K562 (cell line): ENCODE data around the gene TCAP. TPM values are rescaled to one million over a fixed set of nuclear protein-coding genes. Genes with fewer than 3 reads are reported as not detected.

Source experiments
- ATAC-seq: fragments of 200-7000 bp; cut with Tn5 transposase; 3 replicates; pipeline ENCODE4 v1.9.1; 2020; ENCODE audit warnings: moderate library complexity
- BruUV-seq: library from RNA; stranded (reverse); fragments of 400-500 nt; replicated peaks from 2 replicates; lab custom pipeline; 2021; lab: Mats Ljungman, UMichigan
- CTCF ChIA-PET: fragments of 300-600 bp; formaldehyde crosslinking; extraction: SDS; loops from one replicate; lab custom pipeline; 2021; ENCODE audit warnings: low intra/inter-chr PET ratio; lab: Yijun Ruan, JAX
- POLR2A ChIA-PET: fragments of 300-600, 350-650 bp; sonication (Branson Sonifier 250); formaldehyde crosslinking; extraction: SDS; loops from one replicate; lab custom pipeline; 2021; ENCODE audit warnings: antibody characterized with exemption, inconsistent platforms; lab: Yijun Ruan, JAX
- DNase-seq, 4 experiments: peaks; one replicate each; pipeline versions ENCODE4 v3.0.0 to v3.0.0-alpha.2; 2011 to 2018; ENCODE audit warnings: low spot score in 3 of 4, mixed read lengths in 3 of 4; ENCODE audit errors: extremely low read depth in 1 of 4
- FAIRE-seq: peaks from 2 replicates; lab custom pipeline; 2011; peaks lifted over from hg19 to GRCh38; lab: Jason Lieb, UNC
- H2AFZ ChIP-seq: 2 replicates; pipeline ENCODE4 v1.6.0; 2011; ENCODE audit warnings: low read depth, low read length, control low read depth, inconsistent platforms
- H3K27ac ChIP-seq: fragments of 200-600 bp; 3 replicates; pipeline ENCODE4 v1.8.0; 2011; ENCODE audit warnings: low read depth, mild to moderate bottlenecking, control low read depth, inconsistent platforms, low read length, moderate library complexity, mixed read lengths; ENCODE audit errors: extremely low read depth
- H3K27me3 ChIP-seq, 2 experiments: fragments of 300-600 bp in 1 of 2; 2 replicates in 1 of 2; 3 replicates in 1 of 2; pipeline versions ENCODE4 v1.6.0 to v1.8.0; 2011; ENCODE audit warnings: inconsistent platforms in 2 of 2, low read length in 2 of 2, mild to moderate bottlenecking in 1 of 2, mixed read lengths in 1 of 2, moderate library complexity in 1 of 2; ENCODE audit not compliant: control insufficient read depth in 2 of 2, insufficient read depth in 2 of 2
- H3K36me3 ChIP-seq: fragments of 300-600 bp; 3 replicates; pipeline ENCODE4 v1.8.0; 2011; ENCODE audit warnings: mild to moderate bottlenecking, low read length, inconsistent platforms; ENCODE audit not compliant: control insufficient read depth, insufficient read depth
- H3K4me1 ChIP-seq, 2 experiments: fragments of 200-600 bp in 1 of 2; replicated peaks in 1 of 2; 2 replicates in 1 of 2; 3 replicates in 1 of 2; pipeline versions ENCODE4 v1.5.1 to v1.8.0; 2011; ENCODE audit warnings: inconsistent platforms in 2 of 2, low read length in 2 of 2, mild to moderate bottlenecking in 1 of 2, mixed read lengths in 1 of 2, moderate library complexity in 1 of 2; ENCODE audit not compliant: control insufficient read depth in 2 of 2, insufficient read depth in 2 of 2
- H3K4me2 ChIP-seq: 2 replicates; pipeline ENCODE4 v1.6.1; 2011; ENCODE audit warnings: low read length, control low read depth, inconsistent platforms, mixed read lengths; ENCODE audit not compliant: insufficient read depth
- H3K4me3 ChIP-seq: fragments of 200-600 bp; sonication (generic), shearing (Covaris generic); 2 replicates; pipeline ENCODE4 v1.5.1; 2016; ENCODE audit warnings: control low read depth, inconsistent platforms
- H3K79me2 ChIP-seq: fragments of 200-600 bp; 3 replicates; pipeline ENCODE4 v1.8.0; 2011; ENCODE audit warnings: low read length, inconsistent platforms; ENCODE audit not compliant: control insufficient read depth, insufficient read depth
- H3K9ac ChIP-seq, 2 experiments: 2 replicates each; pipeline versions ENCODE4 v1.6.0 to v1.6.1; 2011; ENCODE audit warnings: low read depth in 2 of 2, low read length in 2 of 2, control low read depth in 1 of 2, inconsistent platforms in 1 of 2, mild to moderate bottlenecking in 1 of 2, mixed read lengths in 1 of 2; ENCODE audit not compliant: insufficient read depth in 1 of 2
- H3K9me1 ChIP-seq: one replicate; pipeline ENCODE4 v1.6.0; 2011; ENCODE audit warnings: inconsistent platforms, mild to moderate bottlenecking, low read length, moderate library complexity; ENCODE audit not compliant: control insufficient read depth, insufficient read depth
- H3K9me3 ChIP-seq: replicated peaks from 2 replicates; pipeline ENCODE4 v1.5.1; 2011; ENCODE audit warnings: low read depth, low read length, inconsistent platforms; ENCODE audit not compliant: control insufficient read depth, insufficient read depth
- H4K20me1 ChIP-seq: replicated peaks from 2 replicates; pipeline ENCODE4 v1.6.1; 2011; ENCODE audit warnings: low read length, inconsistent platforms, mixed read lengths; ENCODE audit not compliant: control insufficient read depth, insufficient read depth
- ADNP ChIP-seq: fragments of 200-800 bp; sonication (Bioruptor generic); IDR thresholded peaks from 2 replicates; pipeline ENCODE4 v1.6.1; 2016; ENCODE audit warnings: missing genetic modification characterization, missing compliant biosample characterization
- E2F5 ChIP-seq: sonication (generic); formaldehyde crosslinking; IDR thresholded peaks from 2 replicates; pipeline ENCODE4 v1.8.0; 2022; ENCODE audit warnings: mild to moderate bottlenecking, missing genetic modification reagents
- HBP1 ChIP-seq: fragments of 450-650 bp; formaldehyde crosslinking; IDR thresholded peaks from 2 replicates; pipeline ENCODE4 v1.4.0; 2022; ENCODE audit warnings: missing genetic modification characterization
- HDAC8 ChIP-seq: fragments of 450-650 bp; IDR thresholded peaks from 2 replicates; pipeline ENCODE4 v1.6.1; 2016; ENCODE audit warnings: mild to moderate bottlenecking, missing genetic modification characterization, moderate library complexity, missing compliant biosample characterization
- MEF2D ChIP-seq: conservative IDR thresholded peaks from 2 replicates; pipeline ENCODE4 v1.6.1; 2016; ENCODE audit warnings: low read depth, missing genetic modification characterization, missing compliant biosample characterization
- MEIS2 ChIP-seq: fragments of 450-650 bp; IDR thresholded peaks from 2 replicates; pipeline ENCODE4 v1.6.1; 2014; ENCODE audit warnings: mild to moderate bottlenecking; ENCODE audit not compliant: partially characterized antibody
- NCOA6 ChIP-seq: fragments of 450-650 bp; IDR thresholded peaks from 2 replicates; pipeline ENCODE4 v1.6.1; 2017; ENCODE audit warnings: mild to moderate bottlenecking
- SUPT5H ChIP-seq: fragments of 450-650 bp; IDR thresholded peaks from 2 replicates; pipeline ENCODE4 v1.6.1; 2016
- ZNF121 ChIP-seq: sonication (generic); formaldehyde crosslinking; conservative IDR thresholded peaks from 2 replicates; pipeline ENCODE4 v1.8.0; 2022; ENCODE audit warnings: missing genetic modification reagents
- ZNF133 ChIP-seq: fragments of 250-450 bp; sonication (Bioruptor Pico); IDR thresholded peaks from 2 replicates; pipeline ENCODE4 v1.4.0; 2020; ENCODE audit warnings: mild to moderate bottlenecking
- ZNF224 ChIP-seq: sonication (generic); formaldehyde crosslinking; IDR thresholded peaks from 2 replicates; pipeline ENCODE4 v1.8.0; 2022; ENCODE audit warnings: mild to moderate bottlenecking, missing genetic modification reagents
- ZNF232 ChIP-seq: sonication (generic); formaldehyde crosslinking; IDR thresholded peaks from 2 replicates; pipeline ENCODE4 v1.8.0; 2022; ENCODE audit warnings: mild to moderate bottlenecking, missing genetic modification reagents
- WGBS: fragments of 100-300 bp; shearing (Covaris generic); methylation state at CpG from one replicate; pipeline ENCODE4 v1.1.6; 2016; ENCODE audit warnings: low coverage, mixed read lengths; ENCODE audit not compliant: insufficient coverage; ENCODE audit errors: missing lambda C conversion rate; 5-methylcytosine and 5-hydroxymethylcytosine counted together
- in situ Hi-C: fragments of 300-500 bp; cut with MboI; formaldehyde crosslinking; loops from 4 replicates; pipeline ENCODE4 v1.15.0; 2018; ENCODE audit warnings: inconsistent platforms, mixed read lengths
- intact Hi-C: fragments of 100-400 bp; cut with micrococcal nuclease; formaldehyde crosslinking; loops from 2 replicates; pipeline ENCODE4 v1.14.2; 2022
- polyA plus RNA-seq, 8 experiments: library from polyadenylated mRNA; depleted of rRNA in 4 of 8; stranded (reverse) in 5 of 8; unstranded in 3 of 8; fragments of >200 nt; fragmentation: Nextera tagmentation in 2 of 8; fragmentation: Illumina TruSeq in 1 of 8; extraction: Ambion mirVana in 2 of 8; extraction: Trizol in 1 of 8; gene quantifications; 2 replicates each; pipeline versions ENCODE4 v1.2.1 to v1.2.3, GENCODE V29; 2011 to 2014; ENCODE audit warnings: inconsistent platforms in 1 of 8, missing spikeins in 1 of 8
- total RNA-seq, 7 experiments: library from RNA; depleted of rRNA in 6 of 7; stranded (reverse); fragments of >200 nt in 6 of 7; fragmentation: Illumina TruSeq in 2 of 7; extraction: Trizol in 2 of 7; gene quantifications; 2 replicates each; pipeline versions ENCODE4 v1.2.1 to v1.2.3, GENCODE V29; 2011 to 2021; ENCODE audit warnings: low replicate concordance in 1 of 7
- TF ChIP-seq, protein P1 (sequence below): fragments of 250-450 bp; sonication (Bioruptor Pico); IDR thresholded peaks from 2 replicates; pipeline ENCODE4 v1.5.0; 2020; ENCODE audit warnings: mild to moderate bottlenecking

The TCAP gene
- total and polyA plus RNA-seq, 9 of the 15 experiments (the other 6 are each of a cell fraction or from before 2014, with no cell fraction given), result 0.33 to 1.4 (median 0.82) TPM; not detected in 2

- no peak for FAIRE-seq
- H3K4me2 ChIP-seq, result no peak overlapping the region
- ATAC-seq, result no peak
- 79% methylated on average over 7 of the region's 15 CpGs for WGBS
- H3K9me3 ChIP-seq, result no peaks in the 10 kb centered on the region
- H3K27me3 ChIP-seq, result no peaks in the 10 kb centered on the region
- H2AFZ ChIP-seq, result no peak overlapping the region
- no peak overlapping the region for H3K4me3 ChIP-seq
- H3K79me2 ChIP-seq, result peaks cover 4% of the 10 kb centered on the region
- peaks cover 7 to 51% of the 10 kb centered on the region in 2 experiments; a peak in 4 of 5 replicates for H3K4me1 ChIP-seq
- no peaks in the 10 kb centered on the region for H3K9me1 ChIP-seq
- no peaks in the 10 kb centered on the region for H4K20me1 ChIP-seq
- no peak overlapping the region for H3K27ac ChIP-seq
- ChIA-PET CTCF (no interaction called here), POLR2A (interaction anchor here (1.2 kb wide), 1 partner anchor 9 kb away, joined by 5 read pairs; no protein-coding TSS in a partner anchor)
- H3K36me3 ChIP-seq, result peaks cover 78% of the 10 kb centered on the region; the same call in 2 of the 3 replicates
- in situ Hi-C loops (no loop called here), intact Hi-C loops (no loop called here)
- no TSS peak for BruUV-seq
- no peak for DNase-seq
- H3K9ac ChIP-seq, result peak overlapping the region in 1 of 2 experiments; percentile 70; a peak in 2 of 4 replicates
- TF ChIP-seq ZNF133 (CRISPR knock-in tag) (no peak), ZNF224 (CRISPR knock-in tag) (no peak), ADNP (no peak), ZNF121 (CRISPR knock-in tag) (no peak), NCOA6 (no peak), MEF2D (no peak), MEIS2 (no peak), E2F5 (no peak), ZNF232 (CRISPR knock-in tag) (no peak), SUPT5H (no peak), HBP1 (no peak), HDAC8 (tag) (no peak)
- TF ChIP-seq, protein P1, sequence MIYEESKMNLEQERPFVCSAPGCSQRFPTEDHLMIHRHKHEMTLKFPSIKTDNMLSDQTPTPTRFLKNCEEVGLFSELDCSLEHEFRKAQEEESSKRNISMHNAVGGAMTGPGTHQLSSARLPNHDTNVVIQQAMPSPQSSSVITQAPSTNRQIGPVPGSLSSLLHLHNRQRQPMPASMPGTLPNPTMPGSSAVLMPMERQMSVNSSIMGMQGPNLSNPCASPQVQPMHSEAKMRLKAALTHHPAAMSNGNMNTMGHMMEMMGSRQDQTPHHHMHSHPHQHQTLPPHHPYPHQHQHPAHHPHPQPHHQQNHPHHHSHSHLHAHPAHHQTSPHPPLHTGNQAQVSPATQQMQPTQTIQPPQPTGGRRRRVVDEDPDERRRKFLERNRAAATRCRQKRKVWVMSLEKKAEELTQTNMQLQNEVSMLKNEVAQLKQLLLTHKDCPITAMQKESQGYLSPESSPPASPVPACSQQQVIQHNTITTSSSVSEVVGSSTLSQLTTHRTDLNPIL (CRISPR knock-in tag), result no peak
Measured at GRCh38 chr17:39659279-39660010, 5.7 kb upstream of the TCAP start.
